Measurements from ENCODE around the gene KCND3. TPM values are rescaled to one million over a fixed set of nuclear protein-coding genes. Genes with fewer than 3 reads are reported as not detected.

KCND3 gene
- polyA plus RNA-seq, 1 donor from 2014 or later = 7.8 TPM

GRCh38 chr1:111768625-111769024 is 220.8 kb downstream of the KCND3 start:
- H3K27me3 ChIP-seq (ENCODE audit: insufficient read depth, low read depth, low read length) = no peaks in the 10 kb centered on the region
- H3K4me2 ChIP-seq (ENCODE audit: low read length) = no peak overlapping the region
- H3K27ac ChIP-seq (ENCODE audit: low read length) = no peak overlapping the region
- H3K9me2 ChIP-seq (ENCODE audit: insufficient read depth, low read length) = no peaks in the 10 kb centered on the region
- H3K79me2 ChIP-seq (replicated peaks; ENCODE audit: insufficient read depth, low read length) = no peaks in the 10 kb centered on the region
- H4K20me1 ChIP-seq (ENCODE audit: insufficient read depth) = no peaks in the 10 kb centered on the region
- no peaks in the 10 kb centered on the region for H3K9me3 ChIP-seq (ENCODE audit: low read length)
- no peak overlapping the region for H3K4me3 ChIP-seq (ENCODE audit: low read length)
- H3K36me3 ChIP-seq (ENCODE audit: insufficient read depth, low read length) = peaks cover 3% of the 10 kb centered on the region
- H2AFZ ChIP-seq (ENCODE audit: low read depth, low read length) = no peak overlapping the region
- H3F3A ChIP-seq (ENCODE audit: insufficient read depth, low read length, poor library complexity, severe bottlenecking) = no peaks in the 10 kb centered on the region
- TF ChIP-seq RAD21 (conservative IDR thresholded peaks at IDR 0.05) (no peak), MXI1 (conservative IDR thresholded peaks at IDR 0.05; ENCODE audit: poor library complexity, severe bottlenecking) (no peak), CTCF (IDR thresholded peaks at IDR 0.05; ENCODE audit: poor library complexity, severe bottlenecking) (no peak), POLR2AphosphoS5 (IDR thresholded peaks at IDR 0.05) (no peak)
- no peak overlapping the region for H3K9ac ChIP-seq (ENCODE audit: low read length)

- no peaks in the 10 kb centered on the region for H3K79me2 ChIP-seq (replicated peaks; ENCODE audit: insufficient read depth, low read length)
- TF ChIP-seq TAF1 (IDR thresholded peaks at IDR 0.05; ENCODE audit: low read depth) (no peak), EP300 (conservative IDR thresholded peaks at IDR 0.05; ENCODE audit: poor library complexity, severe bottlenecking) (no peak), POLR2AphosphoS5 (IDR thresholded peaks at IDR 0.05) (no peak), CTCF (IDR thresholded peaks at IDR 0.05; ENCODE audit: poor library complexity, severe bottlenecking) (no peak), EZH2 (IDR thresholded peaks at IDR 0.05; ENCODE audit: borderline replicate concordance, insufficient read depth, low read length, poor library complexity, severe bottlenecking) (no peak), MXI1 (conservative IDR thresholded peaks at IDR 0.05; ENCODE audit: poor library complexity, severe bottlenecking) (no peak), RAD21 (conservative IDR thresholded peaks at IDR 0.05) (no peak), REST (IDR thresholded peaks at IDR 0.05; ENCODE audit: borderline replicate concordance) (no peak), SMC3 (conservative IDR thresholded peaks at IDR 0.05; ENCODE audit: poor library complexity) (no peak)
- no peaks in the 10 kb centered on the region for H3K9me2 ChIP-seq (ENCODE audit: insufficient read depth, low read length)
- no peak overlapping the region for H3K4me3 ChIP-seq (ENCODE audit: low read length)
- H3F3A ChIP-seq (ENCODE audit: insufficient read depth, low read length, poor library complexity, severe bottlenecking) = no peaks in the 10 kb centered on the region
- no peak overlapping the region for H2AFZ ChIP-seq (ENCODE audit: low read depth, low read length)
- peaks cover 3% of the 10 kb centered on the region for H3K36me3 ChIP-seq (ENCODE audit: insufficient read depth, low read length)
- H3K27me3 ChIP-seq (ENCODE audit: insufficient read depth, low read depth, low read length) = no peaks in the 10 kb centered on the region
- no peak overlapping the region for H3K27ac ChIP-seq (ENCODE audit: low read length)
- H3K9me3 ChIP-seq (ENCODE audit: low read length) = no peaks in the 10 kb centered on the region
- H4K20me1 ChIP-seq (ENCODE audit: insufficient read depth) = no peaks in the 10 kb centered on the region
- H3K9ac ChIP-seq (ENCODE audit: low read length) = no peak overlapping the region
- H3K4me2 ChIP-seq (ENCODE audit: low read length) = no peak overlapping the region
These were observed 221.4 kb downstream of the KCND3 start for GRCh38 chr1:111768023-111768422.
